Immature natural killer cell (primary cell): Measurements from ENCODE around the gene C1QTNF2. TPM values are rescaled to one million over a fixed set of nuclear protein-coding genes. Genes with fewer than 3 reads are reported as not detected.
A peak's percentile ranks its signal among the peaks of the same experiment; 100 is the strongest.

ENCODE experiments used
- DNase-seq, 3 donors: peaks; one replicate each; pipeline ENCODE4 v3.0.0; 2022; ENCODE audit warnings: mixed read lengths in 1 of 3
- H3K27ac Mint-ChIP-seq, 6 donors: one replicate each; pipeline ENCODE4 v1.8.0; 2020; ENCODE audit warnings: mixed read lengths in 6 of 6, mild to moderate bottlenecking in 5 of 6, inconsistent platforms in 4 of 6, moderate library complexity in 3 of 6
- H3K27me3 Mint-ChIP-seq, 3 donors: one replicate each; pipeline ENCODE4 v1.8.0; 2020 to 2021; ENCODE audit warnings: low read depth in 3 of 3, mild to moderate bottlenecking in 3 of 3, mixed read lengths in 3 of 3, moderate library complexity in 3 of 3, inconsistent platforms in 1 of 3
- H3K36me3 Mint-ChIP-seq, 3 donors: one replicate each; pipeline ENCODE4 v1.8.0; 2020; ENCODE audit warnings: mixed read lengths in 3 of 3, inconsistent platforms in 2 of 3, mild to moderate bottlenecking in 2 of 3
- H3K4me1 Mint-ChIP-seq, 2 donors: one replicate each; pipeline ENCODE4 v1.8.0; 2020; ENCODE audit warnings: inconsistent platforms in 2 of 2, mild to moderate bottlenecking in 2 of 2, mixed read lengths in 2 of 2, moderate library complexity in 1 of 2
- H3K4me3 Mint-ChIP-seq, 5 donors: one replicate each; pipeline ENCODE4 v1.8.0; 2020; ENCODE audit warnings: mild to moderate bottlenecking in 5 of 5, mixed read lengths in 5 of 5, inconsistent platforms in 3 of 5, moderate library complexity in 3 of 5
- H3K9me3 Mint-ChIP-seq, 6 donors: one replicate each; pipeline ENCODE4 v1.8.0; 2020; ENCODE audit warnings: mild to moderate bottlenecking in 6 of 6, mixed read lengths in 6 of 6, inconsistent platforms in 4 of 6, moderate library complexity in 3 of 6
- polyA plus RNA-seq, 3 donors: library from polyadenylated mRNA; unstranded; fragments of 300-500 nt; fragmentation: Illumina TruSeq; gene quantifications; one replicate each; pipeline ENCODE4 v1.2.3, GENCODE V29; 2021

The C1QTNF2 gene
- polyA plus RNA-seq, 3 donors from 2014 or later = not detected

GRCh38 chr5:160297776-160298175 lies 72.7 kb downstream of the C1QTNF2 start:
- Mint-ChIP-seq H3K9me3 (no peaks in the 10 kb centered on the region), H3K4me3 (peak overlapping the region; percentile 71 to 86 (median 83)), H3K27ac (peak overlapping the region; percentile 86 to 98 (median 92)), H3K4me1 (peaks cover 81 to 84% of the 10 kb centered on the region in 2 donors), H3K27me3 (peaks cover 6 to 20% (median 14%) of the 10 kb centered on the region in 3 donors), H3K36me3 (peaks cover 0 to 5% (median 1%) of the 10 kb centered on the region in 3 donors)
- peak; percentile 74 to 82 (median 79) for DNase-seq

Other genes with a start within 250 kb of the C1QTNF2 start
- gene FABP6, start 141.1 kb downstream of the C1QTNF2 start, polyA plus RNA-seq = not detected
- 10 to 100 TPM; 16.3 to 29.7 (median 26.7) TPM for gene CCNJL, start 58.1 kb downstream of the C1QTNF2 start, polyA plus RNA-seq
- under 1 TPM in 2 of 3 donors, not detected in 1; 0.36 to 0.48 TPM for gene FAM200C, start 29.4 kb upstream of the C1QTNF2 start, polyA plus RNA-seq
- 100 to 1,000 TPM in 1 of 3 donors, 10 to 100 TPM in 2; 38.8 to 117 (median 71.0) TPM for gene SLU7, start 48.5 kb upstream of the C1QTNF2 start, polyA plus RNA-seq
- 10 to 100 TPM in 2 of 3 donors, 1 to 10 TPM in 1; 3.0 to 15.4 (median 12.1) TPM for gene PTTG1, start 51.2 kb upstream of the C1QTNF2 start, polyA plus RNA-seq